Renal cortex interstitium (tissue), 15 donors: Measurements from ENCODE around the gene CPLANE2. TPM values are rescaled to one million over a fixed set of nuclear protein-coding genes. Genes with fewer than 3 reads are reported as not detected.
"Not testable (repeated sequence)": the region's sequence is repeated elsewhere in the genome, so short reads cannot be mapped to it uniquely, and the experiment has no call there.

Source experiments
- DNase-seq, 11 donors: peaks; one replicate each; pipeline ENCODE4 v3.0.0-alpha.2; 2013; ENCODE audit warnings: low read depth in 9 of 11, low spot score in 4 of 11; ENCODE audit errors: extremely low read depth in 1 of 11
- long read RNA-seq, 16 experiments: transcript quantifications; one replicate each; lab custom pipeline, GENCODE V29; 2026
- polyA plus RNA-seq, 3 donors: library from polyadenylated mRNA; unstranded; fragments of 120-200 nt; gene quantifications; one replicate each; pipeline ENCODE4 v1.2.1, GENCODE V29; 2013; ENCODE audit not compliant: insufficient read length in 3 of 3

The CPLANE2 gene
- 1 to 10 TPM; 3.2 to 6.1 (median 5.9) TPM for polyA plus RNA-seq
- long read RNA-seq, donor 1, partial matches to known transcripts = 0 of 1 reads
- long read RNA-seq, donor 1, other reads (novel, unspliced or antisense) = 0 of 1 reads
- long read RNA-seq, donor 2, partial matches to known transcripts = 0 of 1 reads
- long read RNA-seq, donor 2, other reads (novel, unspliced or antisense) = 0 of 1 reads
- long read RNA-seq, donor 3, partial matches to known transcripts = 0 of 1 reads
- long read RNA-seq, donor 3, other reads (novel, unspliced or antisense) = 0 of 1 reads
- long read RNA-seq, donor 4, partial matches to known transcripts = 0 of 1 reads
- long read RNA-seq, donor 4, other reads (novel, unspliced or antisense) = 0 of 1 reads
- long read RNA-seq, donor 5 = 0 reads
- long read RNA-seq, donor 6, partial matches to known transcripts = 0 of 4 reads
- long read RNA-seq, donor 6, other reads (novel, unspliced or antisense) = 0 of 4 reads
- long read RNA-seq, donor 7 = 0 reads
- long read RNA-seq, donor 8, transcript CPLANE2-202 (4 exons, 336 nt) = major isoform, 5 of 7 reads
- long read RNA-seq, donor 8, partial matches to known transcripts = 0 of 7 reads
- long read RNA-seq, donor 8, other reads (novel, unspliced or antisense) = 0 of 7 reads
- long read RNA-seq, donor 9, partial matches to known transcripts = 0 of 2 reads
- long read RNA-seq, donor 9, other reads (novel, unspliced or antisense) = 0 of 2 reads
- long read RNA-seq, donor 10 = 0 reads
- long read RNA-seq, donor 11, partial matches to known transcripts = 0 of 1 reads
- long read RNA-seq, donor 11, other reads (novel, unspliced or antisense) = 0 of 1 reads
- long read RNA-seq, donor 12 = 0 reads
- long read RNA-seq, donor 13, partial matches to known transcripts = 0 of 1 reads
- long read RNA-seq, donor 13, other reads (novel, unspliced or antisense) = 0 of 1 reads
- long read RNA-seq, donor 14, partial matches to known transcripts = 0 of 1 reads
- long read RNA-seq, donor 14, other reads (novel, unspliced or antisense) = 0 of 1 reads
- long read RNA-seq, donor 15, partial matches to known transcripts = 0 of 1 reads
- long read RNA-seq, donor 15, other reads (novel, unspliced or antisense) = 0 of 1 reads
- long read RNA-seq, donor 16, partial matches to known transcripts = 0 of 5 reads
- long read RNA-seq, donor 16, other reads (novel, unspliced or antisense) = 0 of 5 reads

GRCh38 chr1:16236511-16237342 lies at the start of gene CPLANE2:
TSS of gene CPLANE2 (minus strand) at chr1:16237183. CDS start at chr1:16236742, 441 bp downstream.
- DNase-seq = peak; percentile 79 to 95 (median 90)

- DNase-seq = no peak
Observed at GRCh38 chr1:16286122-16286521, 49.1 kb upstream of the CPLANE2 start.

GRCh38 chr1:16281765-16282164 lies 44.8 kb upstream of the CPLANE2 start:
- DNase-seq = no peak

- DNase-seq = no peak
Observed at GRCh38 chr1:16279186-16279585, 42.2 kb upstream of the CPLANE2 start.

GRCh38 chr1:16276302-16277030 lies 39.5 kb upstream of the CPLANE2 start:
- DNase-seq = peak in 1 of 11 donors; percentile 5

GRCh38 chr1:16275591-16275990 lies 38.6 kb upstream of the CPLANE2 start:
- no peak for DNase-seq

- no peak for DNase-seq
Observed at GRCh38 chr1:16267690-16268180, 30.8 kb upstream of the CPLANE2 start.

- DNase-seq = no peak
Observed at GRCh38 chr1:16266411-16267118, 29.6 kb upstream of the CPLANE2 start.

GRCh38 chr1:16262067-16262466 lies 25.1 kb upstream of the CPLANE2 start:
- DNase-seq = no peak

GRCh38 chr1:16260814-16261213 lies 23.8 kb upstream of the CPLANE2 start:
- DNase-seq = no peak

GRCh38 chr1:16258591-16259135 lies 21.7 kb upstream of the CPLANE2 start:
- no peak for DNase-seq

GRCh38 chr1:16257968-16258367 lies 21.0 kb upstream of the CPLANE2 start:
- no peak for DNase-seq

- not testable (repeated sequence) for DNase-seq
Observed at GRCh38 chr1:16257556-16257955, 20.6 kb upstream of the CPLANE2 start.

GRCh38 chr1:16256478-16256877 lies 19.5 kb upstream of the CPLANE2 start:
- DNase-seq = no peak

- DNase-seq = no peak
Observed at GRCh38 chr1:16254263-16254928, 17.4 kb upstream of the CPLANE2 start.

GRCh38 chr1:16253332-16253922 lies 16.4 kb upstream of the CPLANE2 start:
- no peak for DNase-seq
